Body of pancreas (tissue), 4 donors: ENCODE measurements around the gene CLIC3.

ENCODE experiments used
- CTCF ChIP-seq, 7 experiments: fragments of 450-650 bp in 4 of 7; fragments of 200-600 bp in 3 of 7; sonication (generic) in 3 of 7; IDR thresholded peaks; one replicate each; pipeline ENCODE4 v1.5.1; 2016 to 2019; ENCODE audit warnings: antibody characterized with exemption in 7 of 7
- POLR2A ChIP-seq, 3 donors: fragments of 450-650 bp; IDR thresholded peaks; one replicate each; pipeline ENCODE4 v1.6.1; 2016; ENCODE audit warnings: antibody characterized with exemption in 3 of 3, mild to moderate bottlenecking in 2 of 3

GRCh38 chr9:136957461-136957860 is 38.9 kb downstream of the CLIC3 start:
- TF ChIP-seq POLR2A (IDR thresholded peaks at IDR 0.05), result no peak
- TF ChIP-seq CTCF (IDR thresholded peaks at IDR 0.05), result no peak
